Mucosa of descending colon (tissue), 3 donors: ENCODE results near the gene SASH3. TPM values are rescaled to one million over a fixed set of nuclear protein-coding genes. Genes with fewer than 3 reads are reported as not detected.
"Not testable (repeated sequence)": the region's sequence is repeated elsewhere in the genome, so short reads cannot be mapped to it uniquely, and the experiment has no call there.

Experiments
- ATAC-seq: fragments of 200-7000 bp; cut with Tn5 transposase; one replicate; pipeline ENCODE4 v1.9.1; 2020; ENCODE audit warnings: mild to moderate bottlenecking, moderate library complexity
- DNase-seq, 3 donors: peaks; one replicate each; pipeline ENCODE4 v3.0.0-alpha.2; 2020
- H3K36me3 ChIP-seq: fragments of 200-600 bp; one replicate; pipeline ENCODE4 v1.8.0; 2021; ENCODE audit warnings: low read depth, mild to moderate bottlenecking
- H3K4me1 ChIP-seq: fragments of 200-600 bp; one replicate; pipeline ENCODE4 v1.8.0; 2021; ENCODE audit warnings: low read depth, mild to moderate bottlenecking
- H3K4me3 ChIP-seq: fragments of 200-600 bp; one replicate; pipeline ENCODE4 v1.8.0; 2021; ENCODE audit warnings: mild to moderate bottlenecking
- H3K9me3 ChIP-seq: fragments of 200-600 bp; one replicate; pipeline ENCODE4 v1.8.0; 2021; ENCODE audit warnings: mild to moderate bottlenecking
- intact Hi-C, 2 donors: fragments of 100-400 bp; cut with DNase I in 1 of 2; cut with micrococcal nuclease in 1 of 2; formaldehyde crosslinking; loops; one replicate each; pipeline versions ENCODE4 v1.11.0 to v1.11.1; 2022; cut with DNase I, micrococcal nuclease
- total RNA-seq, 3 donors: library from RNA; stranded (reverse); fragmentation: NEBNext Ultra II Directional in 2 of 3; extraction: Animal tissue kit (Norgen Biotek cat#: 25700) in 2 of 3; gene quantifications; one replicate each; pipeline versions ENCODE4 v1.2.1 to v1.2.4, GENCODE V29; 2021 to 2023
- TF ChIP-seq, protein P1 (sequence below): fragments of 200-600 bp; IDR thresholded peaks from one replicate; pipeline ENCODE4 v1.8.0; 2022; ENCODE audit warnings: antibody characterized with exemption, mild to moderate bottlenecking
- donor health status: DM: no; HTN: no; CAD: no; lungs with moderate emphysema.
- donor health status: DM: no; HTN: no; CAD: no.
- donor health status: DM: no; HTN: yes; CAD: no.

Gene SASH3
- total RNA-seq, 3 donors from 2014 or later = 6.1 to 10.1 (median 7.2) TPM

DNA sequence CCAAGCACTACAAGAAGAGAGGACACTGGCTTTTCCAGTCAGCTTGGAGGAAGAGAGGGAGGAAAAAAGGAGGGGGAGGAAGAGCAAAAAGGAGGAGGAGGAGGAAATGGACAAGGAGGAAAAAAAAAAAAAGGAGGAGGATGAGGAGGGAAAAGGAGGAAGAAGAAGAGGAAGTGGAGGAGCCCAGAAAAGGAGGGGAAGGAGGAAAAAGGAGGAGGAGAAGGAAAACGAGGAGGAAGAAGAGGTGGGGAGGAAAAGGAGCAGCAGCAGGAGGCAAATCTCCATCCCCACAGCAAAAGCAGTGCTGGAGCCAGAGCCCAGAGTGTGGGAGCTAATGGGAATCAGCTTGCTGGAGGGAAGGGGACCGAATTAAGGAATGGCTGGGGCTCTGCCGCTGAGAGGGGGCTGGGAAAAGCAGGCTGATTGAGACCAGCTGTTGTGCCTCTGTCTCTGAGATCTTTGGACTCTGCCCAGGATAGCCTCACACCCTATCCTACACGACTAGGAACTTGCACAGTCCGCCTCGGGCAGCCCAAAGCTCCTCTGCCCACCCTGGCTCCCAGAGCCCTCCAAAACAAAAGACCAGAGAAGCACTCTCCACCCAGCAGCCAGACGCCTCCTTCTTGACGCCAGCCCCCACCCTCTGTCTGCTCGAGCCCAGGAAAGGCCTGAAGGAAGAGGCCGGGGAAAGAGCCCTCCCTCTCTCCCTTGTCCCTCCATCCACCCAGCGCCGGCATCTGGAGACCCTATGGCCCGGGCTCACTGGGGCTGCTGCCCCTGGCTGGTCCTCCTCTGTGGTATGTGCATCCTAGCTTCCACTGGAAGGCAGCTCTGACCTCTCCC lies 41.1 kb upstream of the SASH3 start, which contains the start of gene XPNPEP2:
Gene XPNPEP2, plus strand, starts transcription at position 514 of the 843 bp plus-strand sequence. Its CDS starts 235 bp downstream, at position 749.
- ATAC-seq = peak; percentile 72
- intact Hi-C loops = no loop called here
- no peak within 1 kb of the TSS for H3K4me3 ChIP-seq

GRCh38 chrX:129739578-129739977 lies 40.2 kb upstream of the SASH3 start:
- TF ChIP-seq, protein P1, sequence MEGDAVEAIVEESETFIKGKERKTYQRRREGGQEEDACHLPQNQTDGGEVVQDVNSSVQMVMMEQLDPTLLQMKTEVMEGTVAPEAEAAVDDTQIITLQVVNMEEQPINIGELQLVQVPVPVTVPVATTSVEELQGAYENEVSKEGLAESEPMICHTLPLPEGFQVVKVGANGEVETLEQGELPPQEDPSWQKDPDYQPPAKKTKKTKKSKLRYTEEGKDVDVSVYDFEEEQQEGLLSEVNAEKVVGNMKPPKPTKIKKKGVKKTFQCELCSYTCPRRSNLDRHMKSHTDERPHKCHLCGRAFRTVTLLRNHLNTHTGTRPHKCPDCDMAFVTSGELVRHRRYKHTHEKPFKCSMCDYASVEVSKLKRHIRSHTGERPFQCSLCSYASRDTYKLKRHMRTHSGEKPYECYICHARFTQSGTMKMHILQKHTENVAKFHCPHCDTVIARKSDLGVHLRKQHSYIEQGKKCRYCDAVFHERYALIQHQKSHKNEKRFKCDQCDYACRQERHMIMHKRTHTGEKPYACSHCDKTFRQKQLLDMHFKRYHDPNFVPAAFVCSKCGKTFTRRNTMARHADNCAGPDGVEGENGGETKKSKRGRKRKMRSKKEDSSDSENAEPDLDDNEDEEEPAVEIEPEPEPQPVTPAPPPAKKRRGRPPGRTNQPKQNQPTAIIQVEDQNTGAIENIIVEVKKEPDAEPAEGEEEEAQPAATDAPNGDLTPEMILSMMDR = no peak
- intact Hi-C loops = no loop called here
- ATAC-seq (no peak), DNase-seq (no peak)
- no peak overlapping the region for H3K4me3 ChIP-seq
- no peaks in the 10 kb centered on the region for H3K9me3 ChIP-seq
- H3K4me1 ChIP-seq = no peaks in the 10 kb centered on the region
- H3K36me3 ChIP-seq = no peaks in the 10 kb centered on the region

More for the DNA sequence above, 41.1 kb upstream of the SASH3 start, which contains the start of gene XPNPEP2:
- no peaks in the 10 kb centered on the region for H3K36me3 ChIP-seq
- H3K4me1 ChIP-seq = no peaks in the 10 kb centered on the region
- H3K9me3 ChIP-seq = no peaks in the 10 kb centered on the region
- TF ChIP-seq, protein P1 = no peak
- peak in 2 of 3 donors; percentile 40 to 51 for DNase-seq

GRCh38 chrX:129741880-129742758 lies 37.6 kb upstream of the SASH3 start:
- DNase-seq = no peak
- Histone ChIP-seq H3K4me1 (no peaks in the 10 kb centered on the region), H3K36me3 (no peaks in the 10 kb centered on the region), H3K4me3 (no peak overlapping the region), H3K9me3 (no peaks in the 10 kb centered on the region)
- ATAC-seq = no peak
- TF ChIP-seq, protein P1 = no peak
- intact Hi-C loops = no loop called here

GRCh38 chrX:129742759-129743152 lies 37.0 kb upstream of the SASH3 start:
- intact Hi-C loops, H3K36me3 ChIP-seq, H3K4me3 ChIP-seq, DNase-seq, H3K4me1 ChIP-seq, ATAC-seq, H3K9me3 ChIP-seq: not testable (repeated sequence)

DNA sequence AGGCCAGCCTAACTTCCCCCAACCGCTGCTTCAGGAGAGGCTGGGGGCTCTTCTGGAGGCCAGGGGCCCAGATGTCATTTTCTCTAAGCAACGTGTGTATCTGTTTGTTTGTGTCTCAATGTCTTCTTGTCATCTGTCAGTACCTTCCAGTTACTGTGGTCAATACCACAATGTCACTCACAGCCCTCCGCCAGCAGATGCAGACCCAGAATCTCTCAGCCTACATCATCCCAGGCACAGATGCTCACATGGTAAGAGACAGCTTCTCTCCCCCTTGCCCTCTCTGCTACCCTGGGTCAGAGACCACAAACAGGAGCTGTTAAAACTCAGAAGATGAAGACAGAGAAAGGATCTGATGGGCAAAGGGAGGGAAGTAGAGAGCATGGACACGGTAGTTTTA lies 35.9 kb upstream of the SASH3 start:
- Histone ChIP-seq H3K36me3 (no peaks in the 10 kb centered on the region), H3K9me3 (no peaks in the 10 kb centered on the region), H3K4me3 (no peak overlapping the region), H3K4me1 (no peaks in the 10 kb centered on the region)
- intact Hi-C loops = no loop called here
- ATAC-seq (no peak), DNase-seq (no peak)
- TF ChIP-seq, protein P1 = no peak
